NCI-H524 (cell line): Measurements from ENCODE around the gene PTS.

Experiments used
- DNase-seq, 2 experiments: peaks; one replicate each; lab custom pipeline; 2025; lab: John Stamatoyannopoulos, UW

Gene PTS

DNA sequence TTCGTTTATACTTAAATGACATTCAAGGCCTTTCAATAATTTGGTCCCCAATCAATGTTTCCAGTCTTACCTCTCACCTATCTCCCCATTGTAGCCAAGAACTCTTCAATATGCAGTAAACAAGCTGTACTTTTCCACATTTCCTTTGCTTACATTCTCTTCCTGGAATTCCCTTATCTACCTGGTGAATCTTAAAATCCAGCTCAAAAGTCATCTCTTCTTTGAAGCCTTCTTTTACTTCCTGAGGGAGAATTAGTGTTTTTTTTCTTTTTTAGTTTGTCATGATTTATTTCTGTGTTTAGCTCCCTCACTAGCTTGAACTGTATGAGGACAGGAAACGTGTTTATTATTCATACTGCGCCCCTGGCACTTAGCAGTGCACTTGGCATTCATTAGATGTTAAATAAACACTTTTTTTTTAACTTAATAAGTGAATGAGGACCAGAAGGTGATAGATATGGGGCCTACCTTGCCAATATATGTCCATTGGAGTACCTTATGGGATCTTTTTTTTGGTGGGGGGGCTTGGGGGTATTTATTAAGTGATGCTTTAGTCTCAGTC is 4.9 kb upstream of the PTS start:
- no peak for DNase-seq

DNA sequence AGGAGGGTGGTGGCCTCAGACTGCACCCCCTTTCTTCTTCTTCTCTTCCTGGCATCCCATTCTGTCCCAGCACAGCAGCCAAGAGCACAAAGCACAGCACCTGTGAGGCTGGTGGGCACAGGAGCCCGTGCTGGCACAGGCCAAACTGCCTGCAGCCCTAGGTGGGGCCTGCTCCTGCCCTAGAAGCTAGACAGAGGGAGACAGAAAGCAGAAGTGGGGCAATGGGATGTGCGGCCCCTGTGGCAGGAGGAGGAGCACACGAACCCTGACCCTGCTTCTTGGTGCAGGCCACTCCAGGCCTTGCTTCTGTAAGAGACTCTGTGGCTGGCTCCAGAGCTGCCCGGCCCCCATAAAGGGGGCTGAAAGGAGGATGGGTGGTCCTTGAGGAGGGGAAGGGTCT is 3.9 kb upstream of the PTS start:
- DNase-seq, result no peak

GRCh38 chr11:112223121-112223520 is 3.1 kb upstream of the PTS start:
- DNase-seq, result no peak

DNA sequence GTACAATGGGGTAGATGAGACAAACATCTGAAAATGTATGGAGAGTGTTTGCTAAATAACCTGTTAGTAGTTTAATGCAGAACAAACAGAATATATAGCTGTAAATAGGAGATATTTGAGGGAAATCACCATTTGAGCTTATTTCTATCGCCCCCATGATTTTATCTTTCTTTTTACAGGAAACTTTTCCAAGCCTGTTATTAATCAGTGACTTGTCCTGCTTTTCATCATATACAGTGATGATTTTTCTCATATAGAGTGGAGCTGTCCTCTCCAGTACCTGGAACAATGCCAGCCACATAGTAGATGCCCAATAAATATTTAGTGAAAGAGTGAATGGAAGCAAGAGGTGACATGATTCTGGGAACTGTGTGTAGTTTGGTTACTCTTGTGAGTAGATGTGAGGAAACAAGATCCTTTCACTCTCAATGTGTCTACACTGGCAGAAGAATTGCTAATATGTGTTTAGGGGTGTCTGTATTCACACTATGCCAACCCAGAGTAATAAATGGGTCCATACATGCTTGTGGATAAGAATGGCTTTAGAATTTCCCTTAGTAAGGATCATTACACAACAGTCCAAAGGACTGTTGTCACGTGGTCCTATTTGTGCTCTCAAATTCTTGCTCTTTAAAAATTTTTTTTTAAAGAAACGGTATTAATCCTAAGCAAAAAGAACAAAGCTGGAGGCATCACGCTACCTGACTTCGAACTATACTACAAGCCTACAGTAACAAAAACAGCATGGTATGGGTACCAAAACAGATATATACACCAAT is 2.3 kb upstream of the PTS start:
- DNase-seq, result no peak

- DNase-seq, result no peak
Observed at GRCh38 chr11:112225753-112226061, 521 bp upstream of the PTS start.

DNA sequence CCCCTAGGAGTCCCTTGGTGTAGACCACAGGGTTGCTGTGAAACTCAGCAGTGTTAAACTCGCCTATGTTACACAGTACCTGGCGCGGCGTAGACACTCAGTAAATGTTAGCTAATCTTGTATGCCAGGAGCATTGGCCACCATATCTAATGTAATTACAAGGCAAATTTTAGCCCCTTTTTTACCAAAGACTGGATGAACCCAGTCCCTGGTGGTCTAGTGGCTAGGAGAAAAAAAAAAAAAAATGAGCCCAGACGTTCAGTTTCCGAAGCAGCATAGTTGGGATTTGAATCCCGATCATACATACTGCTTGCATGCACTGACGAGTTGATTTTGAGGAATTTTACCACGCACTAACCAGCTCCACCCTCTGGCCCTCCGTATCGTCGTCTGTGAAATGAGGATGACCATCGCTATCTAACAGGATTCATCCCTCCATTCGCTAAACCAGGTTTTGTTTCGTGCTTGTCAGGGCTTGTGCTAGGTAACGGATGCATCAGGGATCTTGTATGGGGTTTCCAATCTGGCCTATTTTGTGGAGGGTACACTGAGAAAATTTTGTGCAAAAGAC is 688 bp downstream of the PTS start:
- DNase-seq, result peak in 1 of 2 experiments; percentile 62

DNA sequence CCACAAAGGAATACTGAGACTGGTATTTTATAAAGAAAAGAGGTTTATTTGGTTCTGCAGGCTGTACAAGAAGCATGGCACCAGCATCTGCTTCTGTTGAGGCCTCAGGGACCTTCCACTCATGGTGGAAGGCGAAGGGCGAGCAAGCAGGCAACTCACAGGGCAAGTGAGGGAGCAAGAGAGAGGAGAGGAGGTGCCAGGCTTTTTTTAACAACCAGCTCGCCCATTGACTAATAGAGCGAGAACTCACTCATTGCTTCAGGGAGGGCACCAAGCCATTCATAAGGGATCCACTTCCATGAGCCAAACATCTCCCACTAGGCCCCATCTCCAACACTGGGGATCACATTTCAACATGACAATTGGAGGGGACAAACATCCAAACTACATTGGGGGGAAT is 1.2 kb downstream of the PTS start:
- DNase-seq, result no peak

DNA sequence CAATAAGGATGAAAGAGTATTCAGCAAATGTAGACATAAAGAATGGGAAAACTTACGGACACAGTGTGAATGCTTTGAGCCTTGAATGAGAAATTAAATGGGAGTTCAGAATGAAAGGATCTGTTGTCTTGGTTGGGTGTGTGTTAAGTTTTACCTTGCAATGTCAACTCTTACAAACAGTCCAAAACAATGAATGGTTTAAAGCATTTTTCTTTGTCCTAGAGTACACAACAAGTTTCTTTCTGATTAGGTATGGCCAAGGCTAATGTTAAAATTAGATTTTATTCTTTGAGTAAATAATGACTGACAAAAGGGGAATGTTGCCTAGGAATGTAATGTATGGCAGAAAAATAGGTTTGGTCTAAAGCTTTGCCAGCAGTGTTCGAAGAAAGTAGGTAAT is 2.5 kb downstream of the PTS start:
- DNase-seq, result no peak

DNA sequence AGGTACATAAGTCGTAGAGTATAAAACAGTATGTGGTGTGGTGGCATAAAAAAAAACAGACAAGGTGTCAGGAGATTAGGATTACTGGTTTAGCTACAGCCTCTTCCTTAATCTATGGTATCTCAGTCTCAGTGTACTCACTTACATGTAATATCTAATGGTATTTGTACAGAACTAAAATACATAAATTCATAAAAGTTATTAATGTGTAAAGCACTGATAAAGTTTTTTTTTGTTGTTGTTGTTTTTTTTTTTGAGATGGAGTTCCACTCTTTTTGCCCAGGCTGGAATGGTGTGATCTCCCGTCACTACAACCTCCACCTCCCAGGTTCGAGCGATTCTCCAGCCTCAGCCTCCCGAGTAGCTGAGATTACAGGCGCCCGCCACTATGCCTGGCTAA is 2.9 kb downstream of the PTS start:
- DNase-seq, result no peak

DNA sequence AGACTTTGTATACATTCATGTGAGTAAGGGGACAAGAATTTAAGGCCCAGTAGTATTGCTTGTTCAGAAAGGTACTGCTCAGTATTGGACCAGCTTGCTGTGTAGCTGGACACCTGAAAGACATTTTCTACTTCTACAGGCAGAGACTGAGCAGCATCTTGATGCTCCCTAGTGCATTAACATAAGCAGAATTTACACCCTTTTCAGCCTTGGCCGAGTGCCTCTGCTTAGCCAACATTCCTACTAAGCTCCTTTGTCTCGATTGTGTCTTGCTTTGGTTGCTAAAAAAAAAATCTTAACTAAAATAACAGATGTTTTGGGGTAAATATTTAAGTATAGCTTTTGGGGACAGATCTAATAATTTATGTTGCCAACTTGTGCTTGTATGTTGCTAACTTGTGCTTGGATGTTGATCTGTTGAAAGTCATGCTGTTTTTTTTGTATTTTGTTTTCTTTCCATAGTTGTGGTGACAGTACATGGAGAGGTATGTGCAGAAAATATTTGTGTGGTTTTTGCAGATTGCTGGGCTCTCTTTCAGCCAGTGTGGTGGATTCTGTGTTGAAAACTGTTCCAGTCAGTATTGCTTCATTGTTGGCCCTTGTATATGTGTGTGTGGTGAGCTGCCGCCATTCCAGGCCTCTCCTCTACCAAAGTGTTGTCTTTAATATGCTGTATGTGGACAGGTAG is 3.7 kb downstream of the PTS start:
- no peak for DNase-seq

- DNase-seq, result no peak
Observed at GRCh38 chr11:112231952-112232351, 5.7 kb downstream of the PTS start.

- DNase-seq, result no peak
Observed at GRCh38 chr11:112235750-112236390, 9.6 kb downstream of the PTS start.

GRCh38 chr11:112237451-112237850 is 11.2 kb downstream of the PTS start:
- DNase-seq, result no peak

- no peak for DNase-seq
Observed at GRCh38 chr11:112238041-112238440, 11.8 kb downstream of the PTS start.

- DNase-seq, result no peak
Observed at GRCh38 chr11:112241486-112241885, 15.3 kb downstream of the PTS start.

- DNase-seq, result no peak
Observed at GRCh38 chr11:112247201-112247600, 21.0 kb downstream of the PTS start.

DNA sequence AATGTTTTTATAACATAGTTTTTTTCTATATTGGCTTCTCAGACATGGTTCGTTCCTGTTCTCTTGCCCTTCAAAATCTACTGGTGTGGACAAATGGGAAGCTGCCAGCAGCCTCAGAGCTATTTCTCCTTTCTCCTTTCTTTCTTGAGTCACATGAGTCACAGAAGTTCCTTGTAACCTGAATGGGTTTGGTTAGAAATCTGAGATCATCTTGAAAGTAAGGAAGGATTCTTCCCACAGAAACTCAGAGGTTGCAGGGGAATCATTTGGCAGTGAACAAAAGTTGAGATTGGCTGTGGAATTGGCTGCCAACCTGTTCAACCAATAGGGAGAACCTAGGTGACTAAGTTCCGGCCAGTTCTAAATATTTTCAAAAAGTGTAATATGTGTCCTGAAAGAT is 22.0 kb downstream of the PTS start:
- no peak for DNase-seq

GRCh38 chr11:112249871-112250610 is 23.8 kb downstream of the PTS start:
- DNase-seq, result no peak

DNA sequence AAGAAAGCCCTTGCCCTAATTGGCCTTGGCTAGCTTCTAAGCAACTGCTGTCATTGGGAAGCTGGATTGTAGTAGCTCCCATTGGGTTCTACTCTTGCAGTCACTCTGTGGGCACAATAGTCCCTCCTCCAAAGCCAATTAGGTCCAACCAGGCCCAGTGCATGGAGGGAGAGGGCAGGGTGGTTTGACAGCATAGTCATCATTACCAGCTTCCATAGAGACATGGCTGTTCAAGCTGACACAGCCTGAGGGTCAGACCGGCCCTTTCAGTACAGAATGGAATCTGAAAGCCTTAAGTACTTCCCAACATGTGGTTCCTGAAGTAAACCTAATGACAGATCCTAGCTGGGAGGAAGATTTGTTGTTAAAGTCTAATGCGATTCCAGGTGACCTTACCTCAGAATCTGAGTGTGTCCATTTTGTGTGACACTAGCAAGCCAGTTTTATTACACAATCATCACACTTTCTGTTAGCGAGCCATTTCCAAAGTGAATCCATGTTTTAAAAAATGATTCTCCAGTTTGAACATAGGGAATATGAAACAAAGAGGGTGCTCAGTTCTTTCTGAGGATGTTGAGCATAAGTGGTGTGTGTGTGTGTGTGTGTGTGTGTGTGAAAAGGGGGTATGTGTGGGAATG is 27.5 kb downstream of the PTS start:
- no peak for DNase-seq

DNA sequence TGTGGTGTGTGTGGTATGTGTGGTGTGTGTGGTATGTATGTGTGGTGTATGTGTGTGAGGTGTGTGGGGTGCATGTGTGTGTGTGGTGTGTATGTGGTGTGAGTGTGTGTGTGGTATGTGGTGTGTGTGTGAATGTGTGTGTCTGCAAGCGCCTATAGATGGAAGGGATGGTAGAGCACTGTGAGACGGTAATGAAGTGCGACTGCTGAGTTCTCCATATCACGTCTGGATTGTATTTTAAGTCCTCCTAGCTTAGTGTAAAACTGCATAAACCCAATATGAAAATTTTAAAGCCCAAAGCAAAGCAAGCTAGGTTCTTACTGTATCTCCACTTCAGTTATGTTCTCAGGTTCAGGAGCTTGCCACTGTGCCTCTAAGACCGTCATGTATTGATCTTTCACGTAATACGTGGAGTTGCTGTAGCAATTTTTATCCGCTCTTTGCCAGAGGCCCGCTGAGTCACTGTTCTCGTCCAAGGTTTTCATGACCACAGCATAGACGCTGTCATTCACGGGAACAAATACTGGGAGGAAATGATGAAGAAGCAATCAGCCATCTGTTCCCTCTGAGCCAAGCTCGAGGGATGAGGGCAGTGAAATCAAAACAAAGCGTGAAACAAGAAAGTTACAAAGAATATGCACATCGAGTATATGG is 29.0 kb downstream of the PTS start:
- peak in 1 of 2 experiments; percentile 18 for DNase-seq

GRCh38 chr11:112260490-112260889 is 34.3 kb downstream of the PTS start, which contains the start of gene PLET1:
Gene PLET1, minus strand, starts transcription at chr11:112260860. Its CDS starts 271 bp downstream, at chr11:112260589.
- DNase-seq, result no peak
